ENCODE measurements around the gene DLG2.

The DLG2 gene

DNA sequence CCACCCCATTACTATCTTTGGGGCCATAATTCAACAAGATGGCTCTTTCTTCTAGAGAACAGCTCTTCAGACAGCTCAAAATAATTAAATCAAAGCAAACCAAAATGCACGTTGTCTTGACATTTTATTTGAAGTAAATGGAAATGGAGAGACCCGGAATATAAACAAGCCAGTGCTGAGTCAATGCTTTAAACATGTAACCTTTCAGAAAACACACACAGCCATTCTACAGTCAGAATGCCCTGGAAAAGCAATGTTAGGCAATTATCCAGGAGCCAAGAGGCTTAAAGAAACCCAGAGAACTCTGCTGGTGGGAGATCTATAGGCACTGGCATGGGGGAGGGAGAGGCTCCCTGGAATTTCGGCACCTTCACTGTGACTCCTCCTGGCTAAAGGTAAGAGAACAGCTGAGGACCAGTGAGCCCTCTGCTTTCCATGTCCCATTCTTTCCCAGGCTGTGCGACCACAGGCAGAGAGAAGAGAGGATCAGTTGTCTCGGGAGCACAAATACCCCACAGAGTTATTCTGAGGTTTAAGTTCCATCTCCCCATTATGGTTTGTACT lies 2086.9 kb downstream of the DLG2 start:
- TF ChIP-seq, protein P1, sequence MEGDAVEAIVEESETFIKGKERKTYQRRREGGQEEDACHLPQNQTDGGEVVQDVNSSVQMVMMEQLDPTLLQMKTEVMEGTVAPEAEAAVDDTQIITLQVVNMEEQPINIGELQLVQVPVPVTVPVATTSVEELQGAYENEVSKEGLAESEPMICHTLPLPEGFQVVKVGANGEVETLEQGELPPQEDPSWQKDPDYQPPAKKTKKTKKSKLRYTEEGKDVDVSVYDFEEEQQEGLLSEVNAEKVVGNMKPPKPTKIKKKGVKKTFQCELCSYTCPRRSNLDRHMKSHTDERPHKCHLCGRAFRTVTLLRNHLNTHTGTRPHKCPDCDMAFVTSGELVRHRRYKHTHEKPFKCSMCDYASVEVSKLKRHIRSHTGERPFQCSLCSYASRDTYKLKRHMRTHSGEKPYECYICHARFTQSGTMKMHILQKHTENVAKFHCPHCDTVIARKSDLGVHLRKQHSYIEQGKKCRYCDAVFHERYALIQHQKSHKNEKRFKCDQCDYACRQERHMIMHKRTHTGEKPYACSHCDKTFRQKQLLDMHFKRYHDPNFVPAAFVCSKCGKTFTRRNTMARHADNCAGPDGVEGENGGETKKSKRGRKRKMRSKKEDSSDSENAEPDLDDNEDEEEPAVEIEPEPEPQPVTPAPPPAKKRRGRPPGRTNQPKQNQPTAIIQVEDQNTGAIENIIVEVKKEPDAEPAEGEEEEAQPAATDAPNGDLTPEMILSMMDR (IDR thresholded peaks at IDR 0.05; ENCODE audit: insufficient read depth, low read depth, low read length, missing control alignments): no peak
- no peak for DNase-seq (ENCODE audit: low read depth)
- no peak overlapping the region for H3K4me3 ChIP-seq (ENCODE audit: low read length)

DNA sequence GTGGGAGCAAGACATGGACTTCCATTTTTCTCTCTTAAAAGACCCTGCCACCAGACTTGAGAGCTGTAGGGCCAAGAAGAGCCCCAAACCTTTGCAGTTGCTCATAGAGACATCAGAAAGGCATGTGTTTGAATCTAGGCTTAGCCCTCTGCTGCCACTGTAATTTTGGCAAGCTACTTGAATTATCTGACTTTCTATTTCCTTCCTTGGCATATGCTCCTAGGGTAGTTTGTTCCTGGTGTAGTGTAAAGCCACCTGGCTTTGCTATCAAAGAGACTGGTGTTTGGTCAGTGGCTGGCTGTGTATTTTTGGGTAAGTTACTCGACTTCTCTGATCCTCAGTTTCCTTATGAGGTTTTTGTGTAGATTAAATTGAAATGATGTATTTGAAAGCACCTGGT lies 2088.9 kb downstream of the DLG2 start:
- TF ChIP-seq, protein P1 (IDR thresholded peaks at IDR 0.05; ENCODE audit: insufficient read depth, low read depth, low read length, missing control alignments): no peak
- H3K4me3 ChIP-seq (ENCODE audit: low read length): no peak overlapping the region
- DNase-seq (ENCODE audit: low read depth): no peak

DNA sequence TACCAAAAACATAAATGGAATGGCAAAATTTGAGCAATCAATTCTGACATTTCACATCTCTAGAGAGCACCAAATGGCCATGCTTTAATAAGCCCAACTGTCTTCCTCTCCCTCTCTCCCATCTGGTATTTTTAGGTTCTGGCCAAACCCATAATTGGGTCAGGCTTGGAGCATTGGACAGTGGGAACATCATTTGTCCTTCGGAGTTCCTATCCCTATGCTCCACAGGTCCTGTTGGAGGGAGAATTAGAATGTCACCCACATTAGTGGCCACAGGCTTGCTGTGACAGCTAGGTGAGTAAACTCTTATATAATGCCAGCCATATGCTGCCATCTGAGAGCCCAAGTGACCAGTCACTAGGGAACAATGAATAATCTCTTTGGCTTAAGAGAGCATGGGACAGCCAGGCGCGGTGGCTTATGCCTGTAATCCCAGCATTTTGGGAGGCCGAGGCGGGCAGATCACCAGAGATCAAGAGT lies 2090.0 kb downstream of the DLG2 start:
- no peak overlapping the region for H3K4me3 ChIP-seq (ENCODE audit: low read length)
- no peak for DNase-seq (ENCODE audit: low read depth)
- TF ChIP-seq, protein P1 (IDR thresholded peaks at IDR 0.05; ENCODE audit: insufficient read depth, low read depth, low read length, missing control alignments): no peak

DNA sequence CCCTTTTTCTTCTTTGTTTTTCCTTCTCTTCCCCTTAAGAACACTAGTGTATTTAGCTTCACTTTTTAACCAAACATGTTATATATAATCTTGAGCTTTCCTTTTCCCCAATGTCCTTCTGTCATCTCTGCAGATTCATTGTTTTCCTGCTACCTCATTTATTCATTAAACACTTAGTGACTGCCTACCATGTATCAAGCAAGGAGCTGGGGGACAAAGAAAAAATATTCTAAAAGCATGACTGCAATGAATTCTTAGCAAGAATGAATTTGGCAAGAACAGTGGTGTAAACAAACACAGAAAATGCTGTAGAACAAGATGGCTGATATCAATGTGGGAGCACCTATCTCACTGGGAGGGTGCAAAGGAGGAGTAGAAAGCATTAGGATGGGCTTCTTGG lies 2094.0 kb downstream of the DLG2 start:
- DNase-seq (ENCODE audit: low read depth): no peak

DNA sequence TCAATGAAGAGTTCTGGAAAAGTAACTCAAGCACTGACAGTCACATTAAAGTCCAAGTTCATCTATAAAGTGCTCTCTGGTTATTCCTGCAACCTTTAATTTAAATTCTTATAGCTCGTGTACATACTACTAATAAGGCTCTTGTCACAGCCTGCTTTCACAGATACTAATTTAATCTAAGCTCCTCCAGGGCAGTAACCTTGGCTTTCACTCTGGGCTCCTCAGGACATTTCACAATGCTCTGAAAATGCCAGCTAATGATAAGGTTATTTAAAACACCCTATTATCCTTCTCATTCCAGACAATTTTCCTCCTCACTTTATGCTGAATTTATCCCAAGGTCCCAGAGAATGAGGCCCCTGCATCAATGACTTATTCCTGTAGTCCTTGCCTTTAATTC lies 2098.3 kb downstream of the DLG2 start:
- no peak for DNase-seq (ENCODE audit: low read depth)
- TF ChIP-seq, protein P1 (IDR thresholded peaks at IDR 0.05; ENCODE audit: insufficient read depth, low read depth, low read length, missing control alignments): no peak
- H3K4me3 ChIP-seq (ENCODE audit: low read length): no peak overlapping the region

More for the DNA sequence above, 2094.0 kb downstream of the DLG2 start:
- TF ChIP-seq, protein P1 (IDR thresholded peaks at IDR 0.05; ENCODE audit: insufficient read depth, low read depth, low read length, missing control alignments): no peak
- H3K4me3 ChIP-seq (ENCODE audit: low read length): no peak overlapping the region

DNA sequence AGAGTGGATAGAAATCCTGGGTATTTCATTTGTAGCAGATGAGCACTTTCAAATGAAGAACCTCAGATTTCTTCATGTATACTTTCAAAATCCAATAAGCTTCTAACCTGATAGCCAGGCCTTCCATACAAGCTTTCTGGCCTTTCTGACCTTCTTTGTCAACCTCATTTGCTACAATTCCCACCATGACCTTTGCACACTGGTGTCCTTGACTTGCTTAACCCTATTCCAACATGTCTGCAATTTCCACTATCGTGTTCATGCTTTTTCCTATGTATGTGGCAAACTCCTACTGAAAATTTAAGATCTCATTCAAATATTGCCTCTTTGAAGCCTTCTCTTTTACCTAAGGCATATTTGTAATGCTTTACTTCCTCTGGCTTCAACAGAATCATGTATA lies 2098.9 kb downstream of the DLG2 start:
- H3K4me3 ChIP-seq (ENCODE audit: low read length): no peak overlapping the region
- TF ChIP-seq, protein P1 (IDR thresholded peaks at IDR 0.05; ENCODE audit: insufficient read depth, low read depth, low read length, missing control alignments): no peak
- no peak for DNase-seq (ENCODE audit: low read depth)

DNA sequence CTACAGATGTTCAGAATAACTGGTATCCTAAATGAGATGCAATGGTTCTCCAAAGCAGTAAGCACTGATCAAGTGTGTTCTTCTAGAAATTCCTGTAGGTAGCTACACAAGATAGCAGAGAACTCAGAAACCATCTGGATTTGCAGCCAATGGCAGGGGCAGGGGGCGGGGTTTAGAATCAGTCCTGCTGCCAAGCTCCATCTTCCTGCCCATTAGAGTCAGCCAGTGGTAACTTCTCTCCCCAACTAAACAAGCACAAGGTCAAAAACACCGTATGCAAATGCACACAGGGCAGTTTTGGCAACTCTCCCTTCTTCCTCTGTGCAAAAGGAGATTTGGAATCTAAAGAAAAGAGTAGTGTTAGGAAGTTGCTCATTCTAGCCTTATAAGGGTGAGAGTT lies 2103.5 kb downstream of the DLG2 start:
- TF ChIP-seq, protein P1 (IDR thresholded peaks at IDR 0.05; ENCODE audit: insufficient read depth, low read depth, low read length, missing control alignments): no peak
- H3K4me3 ChIP-seq (ENCODE audit: low read length): no peak overlapping the region
- no peak for DNase-seq (ENCODE audit: low read depth)

Data from epithelial cell of esophagus (primary cell).